ENCODE data around the gene PREP.
"Not testable (repeated sequence)": the region's sequence is repeated elsewhere in the genome, so short reads cannot be mapped to it uniquely, and the experiment has no call there.

PREP gene

DNA sequence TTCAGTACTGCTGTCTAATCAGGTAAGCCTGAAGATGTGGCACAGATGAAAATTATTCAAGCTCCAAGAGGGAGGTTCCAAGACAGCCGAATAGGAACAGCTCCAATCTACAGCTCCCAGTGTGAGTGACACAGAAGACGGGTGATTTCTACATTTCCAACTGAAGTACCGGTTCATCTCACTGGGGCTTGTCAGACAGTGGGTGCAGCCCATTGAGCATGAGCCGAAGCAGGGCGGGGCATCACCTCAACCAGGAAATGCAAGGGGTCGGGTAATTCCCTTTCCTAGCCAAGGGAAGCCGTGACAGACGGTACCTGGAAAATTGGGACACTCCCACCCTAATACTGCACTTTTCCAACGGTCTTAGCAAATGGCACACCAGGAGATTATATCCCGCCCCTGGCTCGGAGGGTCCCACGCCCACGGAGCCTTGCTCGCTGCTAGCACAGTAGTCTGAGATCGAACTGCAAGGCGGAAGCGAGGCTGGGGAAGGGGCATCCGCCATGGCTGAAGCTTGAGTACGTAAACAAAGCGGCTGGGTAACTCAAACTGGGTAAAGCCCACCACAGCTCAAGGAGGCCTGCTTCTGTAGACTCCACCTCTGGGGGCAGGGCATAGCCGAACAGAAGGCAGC is 64.4 kb downstream of the PREP start:
- DNase-seq (ENCODE audit: low read depth), result not testable (repeated sequence)

DNA sequence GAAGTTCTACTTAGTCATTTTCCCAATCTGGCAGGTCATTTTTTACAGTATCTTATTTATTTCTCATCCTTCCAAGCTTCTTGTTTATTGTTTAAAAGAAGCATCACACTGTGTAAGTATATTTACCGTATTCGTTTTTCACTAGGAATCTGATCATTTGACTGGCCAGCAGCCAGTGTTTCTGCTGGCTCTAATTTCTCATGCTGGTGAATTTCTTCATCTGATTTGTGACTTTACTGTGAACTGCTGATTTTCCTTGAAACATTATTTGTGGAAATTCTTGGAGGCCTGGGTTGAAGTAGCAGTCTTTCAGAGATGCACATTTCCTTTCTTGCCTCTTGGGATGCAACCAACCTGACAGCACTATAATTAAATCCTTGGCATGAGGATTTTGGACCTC is 65.9 kb downstream of the PREP start:
- DNase-seq (ENCODE audit: low read depth), result no peak

DNA sequence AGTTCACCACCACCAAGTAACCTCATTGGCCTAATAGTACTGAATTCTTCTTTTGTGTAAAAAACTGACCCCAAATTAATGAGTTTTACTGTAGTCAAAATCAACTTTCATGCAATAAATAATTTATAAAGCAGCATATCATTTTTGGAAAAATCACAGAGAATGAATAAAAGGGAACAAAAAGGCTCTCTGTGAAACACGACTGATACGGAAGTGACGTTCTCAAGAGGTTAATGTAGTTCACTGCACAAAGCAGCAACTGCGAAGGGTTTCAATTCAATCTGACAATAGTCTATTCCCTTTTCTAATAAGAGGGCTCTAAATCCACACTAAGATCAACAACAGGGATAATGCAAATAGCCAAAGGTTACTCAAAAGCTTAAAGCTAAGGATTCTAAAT is 70.3 kb downstream of the PREP start:
- DNase-seq (ENCODE audit: low read depth), result no peak

DNA sequence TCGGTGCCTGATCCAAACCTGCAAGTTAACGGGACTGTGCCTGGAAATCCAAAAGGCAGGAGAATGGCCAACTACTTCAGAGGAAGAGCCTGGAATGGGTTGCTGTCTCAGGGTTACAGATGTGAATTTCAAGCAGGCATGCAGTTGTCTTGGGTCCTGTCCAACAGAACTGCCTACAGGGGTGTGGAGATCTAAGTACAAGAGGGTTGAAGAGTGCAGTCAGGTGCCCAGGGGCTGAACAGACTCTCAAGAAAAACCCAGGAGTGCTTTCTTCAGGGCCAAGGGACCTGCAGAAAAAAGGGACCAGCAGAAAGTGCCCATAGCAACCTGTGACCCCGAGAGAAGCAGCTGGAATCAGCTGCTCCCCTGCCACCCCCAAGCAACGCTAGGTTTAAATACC is 71.0 kb downstream of the PREP start:
- no peak for DNase-seq (ENCODE audit: low read depth)

DNA sequence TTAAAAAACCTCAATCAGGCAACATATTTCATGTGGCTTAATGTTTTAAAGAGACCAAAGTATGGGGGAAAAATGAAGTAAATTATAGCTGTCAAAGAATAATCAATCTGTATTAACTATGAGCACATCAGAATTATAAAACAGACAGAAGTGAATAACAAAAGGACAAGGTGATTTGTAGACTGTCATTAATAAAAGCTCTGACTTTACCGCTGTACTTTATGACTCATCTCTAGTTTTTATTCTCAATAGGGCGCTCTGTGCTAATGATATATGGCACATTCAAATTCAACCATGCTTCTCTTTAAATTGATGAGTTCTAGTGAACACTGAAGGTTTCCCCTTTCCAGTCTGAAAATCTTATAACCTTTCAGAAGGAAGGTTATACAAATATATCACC is 72.0 kb downstream of the PREP start:
- DNase-seq (ENCODE audit: low read depth), result no peak

DNA sequence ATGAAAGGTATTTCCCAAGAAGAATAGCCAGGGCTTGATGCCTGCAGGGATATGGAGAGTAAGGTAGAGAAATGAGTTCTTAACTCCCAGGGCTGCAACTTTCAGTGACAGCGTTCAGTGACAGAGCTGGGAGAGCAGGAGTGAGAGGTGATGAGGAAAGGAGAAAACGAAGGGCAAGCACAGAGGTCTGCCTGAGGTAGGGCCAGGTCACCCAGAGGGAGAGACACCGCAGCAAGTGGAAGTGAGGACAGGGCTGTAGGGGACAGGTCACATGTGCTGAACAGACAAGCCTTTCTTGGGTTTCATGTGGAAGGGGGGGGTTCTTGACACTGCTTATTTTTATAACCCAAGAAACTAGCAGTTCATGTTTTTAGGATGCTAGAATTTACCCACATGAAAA is 72.5 kb downstream of the PREP start:
- no peak for DNase-seq (ENCODE audit: low read depth)

DNA sequence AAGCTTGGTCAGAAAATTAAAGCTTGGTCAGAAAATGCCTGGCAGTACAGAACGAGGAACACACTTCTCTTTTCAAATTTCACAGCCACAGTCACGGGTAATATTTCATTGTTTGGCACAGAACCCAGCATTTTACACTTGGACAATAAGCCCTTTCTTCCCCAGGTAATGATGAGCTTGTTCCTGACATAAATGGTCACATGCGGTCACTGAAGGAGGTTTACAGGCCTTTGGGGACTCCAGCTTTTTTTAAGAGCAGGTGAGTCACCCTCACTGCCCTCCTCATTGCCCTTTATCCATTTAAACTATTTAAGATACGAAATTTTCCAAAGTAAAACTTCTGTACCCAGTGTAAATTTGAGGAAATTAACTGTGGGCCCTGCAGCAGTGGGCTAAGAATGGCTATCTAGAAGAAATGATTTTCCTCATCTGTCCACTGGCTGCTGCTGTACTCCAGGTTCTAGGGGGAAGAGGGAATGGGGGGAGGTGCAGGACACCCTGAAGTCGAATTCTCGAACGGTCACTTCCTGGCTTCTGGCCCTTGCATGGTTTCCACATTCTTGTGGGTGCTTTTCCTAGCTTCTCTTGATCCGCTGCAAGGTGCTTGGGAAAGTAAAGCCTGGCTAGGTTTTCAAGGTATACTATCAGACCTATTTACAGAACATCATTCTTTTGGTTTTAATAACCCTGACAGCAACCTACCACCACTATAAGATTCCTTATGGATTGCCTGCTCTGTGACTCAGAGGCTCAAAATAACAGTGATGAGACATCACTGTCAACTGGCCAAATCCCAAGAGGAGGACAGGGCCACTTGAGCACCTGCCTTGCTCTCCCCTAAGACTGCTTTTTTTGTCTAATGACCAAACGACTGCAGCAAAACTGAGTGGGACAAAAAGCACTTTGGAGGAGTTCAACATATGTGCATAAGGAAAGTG is 75.8 kb downstream of the PREP start:
- DNase-seq (ENCODE audit: low read depth), result no peak

DNA sequence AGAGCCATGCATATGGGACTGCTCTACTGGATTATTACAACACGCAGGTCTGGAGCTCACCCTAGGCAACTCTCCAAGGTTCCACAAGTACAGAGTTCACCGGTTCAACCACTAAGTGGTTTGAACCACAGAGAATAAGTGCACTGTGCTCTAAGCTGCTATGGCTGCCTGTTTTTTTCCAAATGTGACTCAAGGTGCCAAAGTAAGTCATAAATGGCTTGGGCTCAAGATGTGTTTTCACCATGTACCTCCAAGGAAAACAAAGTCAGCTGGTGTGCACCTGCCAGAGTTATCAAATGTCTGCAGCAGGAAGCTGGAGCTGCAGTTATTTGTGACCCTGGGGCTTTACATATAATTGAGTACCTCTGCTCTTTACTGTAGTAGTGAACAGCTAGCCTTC is 76.7 kb downstream of the PREP start:
- DNase-seq (ENCODE audit: low read depth), result no peak

DNA sequence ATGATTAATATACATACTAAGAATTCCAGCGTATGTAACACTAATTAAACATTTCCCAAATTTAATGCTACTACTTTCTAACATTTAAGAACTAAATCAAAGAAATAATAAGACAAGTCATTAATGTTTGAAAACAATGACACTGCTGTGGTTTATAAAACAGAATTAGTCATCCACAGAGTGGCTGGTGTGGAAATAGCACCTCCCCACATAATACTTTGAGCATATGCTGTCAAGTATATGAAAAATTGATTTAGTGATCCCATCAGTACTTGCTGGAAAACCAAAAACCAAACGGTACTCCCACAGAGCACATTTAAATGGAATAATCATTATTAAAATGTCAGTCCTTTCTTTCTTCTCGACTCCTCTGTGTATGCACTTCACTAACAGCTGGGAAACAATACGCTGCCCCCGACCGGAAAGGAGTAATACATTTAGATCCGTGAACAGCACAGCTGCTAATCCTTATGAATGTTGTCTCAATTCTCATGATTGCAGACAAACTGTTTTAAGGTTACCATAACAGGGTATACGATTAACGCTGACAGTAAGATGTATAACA is 78.4 kb downstream of the PREP start:
- no peak for DNase-seq (ENCODE audit: low read depth)

DNA sequence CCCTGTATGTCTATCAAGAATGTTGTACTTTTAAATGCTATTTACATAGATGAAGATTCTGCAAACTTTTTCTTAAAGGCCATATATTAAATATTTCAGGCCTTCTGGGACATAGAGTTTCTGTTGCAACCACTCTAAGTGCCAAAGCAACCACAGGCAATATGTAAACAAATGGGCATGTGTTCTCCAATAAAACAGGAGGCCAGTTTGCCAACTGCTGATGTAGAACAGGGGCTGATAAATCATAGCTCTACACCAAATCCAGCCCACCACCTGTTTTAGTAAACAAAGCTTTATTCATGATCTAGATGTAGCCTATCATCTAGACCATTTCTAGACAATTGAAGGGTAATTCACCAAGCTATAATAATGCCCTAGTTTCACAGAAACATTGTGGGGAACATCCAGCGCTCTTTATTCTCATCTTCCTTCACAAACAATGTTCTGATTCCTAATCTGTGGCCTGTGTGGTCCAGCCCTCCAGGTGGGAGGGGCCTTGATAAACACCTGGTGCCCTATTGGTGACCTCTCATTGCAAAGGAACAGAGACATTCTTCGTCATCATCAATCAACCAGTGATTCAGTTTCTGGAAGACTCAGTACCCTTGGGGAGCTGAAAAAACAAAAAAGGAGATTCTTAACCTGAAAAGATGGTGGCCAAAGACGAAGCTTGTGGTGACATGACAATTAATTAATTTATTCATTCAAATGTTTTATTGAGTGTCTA is 80.2 kb downstream of the PREP start:
- no peak for DNase-seq (ENCODE audit: low read depth)

DNA sequence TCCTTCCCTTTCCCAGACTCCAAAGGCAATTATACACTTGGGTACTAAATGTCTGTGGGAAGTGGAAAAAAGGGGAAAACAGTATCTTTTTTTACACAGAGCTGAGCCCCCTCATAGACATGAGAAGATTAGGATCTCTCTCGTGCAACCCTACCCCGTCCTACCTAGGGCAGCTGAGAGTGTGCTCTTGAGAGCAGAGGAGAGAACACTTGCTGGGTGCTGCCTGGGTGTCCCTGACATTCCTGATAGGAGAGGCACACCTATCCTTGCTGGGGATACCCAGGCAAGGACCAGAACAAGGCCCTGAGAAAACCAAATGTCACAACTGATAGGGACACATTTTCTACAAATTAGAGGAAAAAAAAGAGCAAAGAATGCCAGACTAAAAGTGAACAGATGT is 81.2 kb downstream of the PREP start:
- no peak for DNase-seq (ENCODE audit: low read depth)

DNA sequence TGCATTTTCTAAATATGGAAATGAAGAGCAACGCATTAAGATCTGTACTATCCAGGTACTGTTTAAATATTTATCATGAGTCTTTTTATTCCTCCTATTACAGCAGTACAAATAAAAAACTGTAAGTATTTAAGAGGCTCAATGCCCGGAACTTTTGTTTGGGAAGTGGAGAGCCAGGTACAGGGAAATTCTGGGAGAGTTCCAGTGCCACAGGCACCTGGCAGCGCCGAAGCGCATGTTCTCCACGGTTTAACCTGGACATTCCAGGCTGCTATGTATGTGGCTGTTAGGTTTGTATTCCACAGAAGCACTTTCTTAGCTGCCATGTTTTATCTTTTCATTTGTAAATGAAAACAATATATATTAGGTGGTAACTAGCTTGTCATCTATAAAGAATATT is 81.7 kb downstream of the PREP start:
- DNase-seq (ENCODE audit: low read depth), result no peak

DNA sequence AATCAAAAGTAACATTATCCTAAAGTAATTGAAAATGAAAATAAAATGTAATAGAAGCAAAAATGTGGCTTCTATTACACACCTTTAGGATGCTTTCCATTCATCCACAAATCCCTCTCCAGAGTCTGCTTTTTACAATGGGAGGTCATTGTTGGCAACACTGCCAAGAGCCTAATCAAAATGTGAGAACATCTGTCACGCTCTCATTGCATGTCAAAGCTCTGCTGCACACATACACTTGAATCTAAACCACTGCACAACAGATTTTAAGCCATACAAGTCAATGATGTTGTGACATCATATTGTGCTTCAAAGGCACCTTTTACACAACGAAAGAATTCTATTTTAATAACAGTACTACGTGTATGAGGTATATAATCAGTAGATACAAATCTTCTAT is 82.1 kb downstream of the PREP start:
- DNase-seq (ENCODE audit: low read depth), result no peak

DNA sequence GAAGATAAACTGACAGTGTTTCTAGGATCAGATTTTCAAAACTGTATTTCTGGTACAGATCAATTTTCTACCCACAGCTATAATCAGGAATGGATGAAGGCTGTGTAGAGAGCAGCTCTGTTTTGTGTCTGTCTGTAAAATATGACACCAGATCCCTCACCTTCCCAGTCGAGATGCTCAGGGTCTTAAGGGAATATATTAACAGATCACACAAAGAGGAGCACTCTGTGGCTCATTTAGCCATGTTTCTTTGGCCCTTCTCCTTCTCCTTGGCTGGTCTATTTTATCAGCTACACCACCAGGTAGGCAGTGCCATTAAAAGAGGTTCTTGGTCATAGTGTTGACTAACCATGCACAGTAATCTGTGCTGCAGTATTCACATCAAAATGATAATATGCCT is 82.6 kb downstream of the PREP start:
- no peak for DNase-seq (ENCODE audit: low read depth)

DNA sequence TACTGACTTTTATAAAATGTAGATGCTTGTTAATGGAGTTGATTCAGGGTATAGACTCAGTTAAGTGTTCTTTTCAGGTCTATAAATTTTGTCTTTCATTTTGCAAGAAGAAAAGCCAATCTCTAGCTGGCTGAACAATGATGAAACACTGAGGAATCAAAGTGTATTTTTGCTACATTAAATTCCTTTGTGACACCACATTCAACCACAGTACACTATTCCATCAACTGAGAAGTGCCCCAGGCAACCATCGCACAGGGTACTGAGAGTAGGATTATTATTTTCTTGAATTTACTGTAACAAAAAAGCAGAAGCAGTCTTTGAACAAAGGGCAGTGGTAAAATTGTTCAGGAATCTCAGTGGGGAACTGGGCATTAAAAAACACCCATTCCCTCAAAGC is 83.6 kb downstream of the PREP start:
- no peak for DNase-seq (ENCODE audit: low read depth)

DNA sequence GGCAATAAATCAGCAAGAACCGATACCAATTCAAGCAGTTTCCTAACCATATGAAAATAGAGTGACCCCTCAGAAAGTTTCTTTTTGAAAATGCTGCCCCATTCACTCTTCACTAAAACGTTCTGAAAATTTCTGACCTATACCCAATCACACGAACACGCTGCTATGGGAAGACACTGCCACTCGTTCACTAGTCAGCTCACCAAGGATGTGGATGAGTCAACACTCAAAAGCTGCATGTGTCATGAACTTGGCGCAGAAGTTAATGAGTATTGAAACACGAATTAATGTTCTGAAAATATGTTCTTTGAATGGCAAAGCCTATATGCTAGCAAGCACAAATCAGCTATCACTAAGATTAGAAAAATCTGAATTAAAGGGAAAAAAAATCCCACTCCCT is 84.2 kb downstream of the PREP start:
- DNase-seq (ENCODE audit: low read depth), result no peak

DNA sequence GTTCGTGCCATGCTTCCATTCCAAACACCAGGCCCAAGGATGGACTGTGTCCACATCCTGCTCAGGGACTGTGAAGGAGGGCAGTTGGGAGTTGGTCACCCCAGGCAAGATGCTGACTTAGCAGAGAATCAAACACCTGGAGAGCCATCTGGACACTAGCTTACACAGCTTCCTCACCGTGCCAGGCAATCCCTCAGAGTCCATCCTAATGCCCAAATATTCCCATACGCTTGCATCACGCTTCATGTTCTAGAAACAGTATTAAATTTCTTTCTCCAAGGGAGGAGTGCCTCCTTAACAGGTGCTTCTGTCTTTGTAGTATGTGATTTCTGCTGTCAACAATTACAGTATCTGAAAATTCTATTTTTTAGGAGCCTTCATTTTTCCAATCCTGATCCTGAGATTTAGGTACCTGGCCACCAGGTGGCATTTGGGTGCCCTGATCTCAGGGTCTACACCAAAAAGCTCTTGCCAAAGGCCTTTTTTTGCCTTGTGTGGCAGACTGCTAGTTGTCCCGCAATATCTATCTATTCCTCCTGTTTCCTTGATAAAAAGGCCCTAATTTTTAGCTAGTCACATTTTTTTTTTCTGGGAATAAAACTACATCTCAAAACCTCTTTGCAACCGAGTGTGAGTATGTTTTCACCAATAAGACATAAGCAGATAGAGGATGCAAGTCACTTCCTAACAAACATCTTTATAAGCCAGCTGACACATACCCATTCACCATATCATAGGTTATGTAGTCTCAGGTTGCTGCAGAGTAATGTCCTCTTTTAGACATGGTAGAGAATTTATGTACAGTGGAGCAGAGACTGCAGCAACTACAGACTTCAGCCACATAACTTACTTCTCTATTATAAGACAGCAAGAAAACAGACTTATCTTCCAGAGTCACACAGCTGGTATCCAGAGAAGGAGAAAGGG is 85.0 kb downstream of the PREP start:
- no peak for DNase-seq (ENCODE audit: low read depth)

DNA sequence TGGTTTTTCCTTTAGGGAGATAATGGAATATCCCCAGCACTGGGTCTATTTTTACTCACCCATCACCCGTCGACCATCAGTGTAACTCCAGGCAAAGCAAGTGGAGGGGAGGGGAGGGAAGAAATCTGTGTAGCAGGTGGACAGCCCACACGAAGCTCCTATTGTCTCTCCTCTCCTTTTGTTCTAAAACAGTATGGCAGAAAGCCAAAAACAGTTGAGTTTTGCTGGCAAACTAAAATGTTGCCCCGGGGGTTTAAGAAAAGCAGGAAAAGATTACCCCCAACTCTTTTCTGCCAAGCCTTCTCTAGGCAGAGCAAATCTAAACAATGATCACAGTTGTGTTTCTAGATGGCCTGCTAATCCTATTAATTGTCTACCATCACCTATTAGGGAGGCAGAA is 89.7 kb downstream of the PREP start:
- no peak for DNase-seq (ENCODE audit: low read depth)

DNA sequence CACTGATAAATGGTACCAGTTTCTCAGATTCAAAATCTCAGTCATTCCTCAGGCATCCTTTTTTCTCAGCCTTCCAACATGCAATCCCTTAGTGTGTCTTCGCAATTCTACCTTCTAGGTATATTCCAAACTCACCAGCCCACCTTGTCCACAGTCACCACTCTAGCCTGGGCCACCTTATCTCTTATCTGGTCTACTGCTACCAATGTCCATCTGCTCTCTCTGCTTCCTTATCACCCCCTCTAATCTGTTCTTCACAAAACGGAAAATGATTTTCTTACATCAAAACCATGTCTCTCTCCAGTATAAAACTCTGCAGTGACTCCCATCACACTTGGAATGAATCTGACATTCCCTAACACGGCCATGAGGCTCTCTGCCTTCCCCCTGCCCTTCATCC is 91.9 kb downstream of the PREP start:
- no peak for DNase-seq (ENCODE audit: low read depth)

DNA sequence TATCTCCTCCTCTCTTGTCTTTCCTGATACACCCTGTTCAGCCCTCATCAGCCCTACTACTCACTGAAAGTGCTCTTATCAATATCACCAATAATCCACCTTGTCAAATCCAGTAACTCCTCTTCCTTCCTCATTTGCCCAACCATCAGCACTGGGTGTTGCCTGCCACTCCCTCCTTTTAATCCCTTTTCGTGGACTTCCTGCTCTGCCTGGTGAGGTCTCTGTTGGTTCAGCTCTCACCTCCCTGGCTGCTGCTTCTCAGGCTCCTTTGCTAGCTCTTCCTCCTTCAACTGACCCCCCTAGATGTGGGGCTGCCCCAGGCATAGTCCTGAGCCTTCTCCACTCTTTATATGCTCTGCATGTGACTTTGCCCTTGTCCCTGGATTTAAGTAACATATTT is 92.5 kb downstream of the PREP start:
- no peak for DNase-seq (ENCODE audit: low read depth)

DNA sequence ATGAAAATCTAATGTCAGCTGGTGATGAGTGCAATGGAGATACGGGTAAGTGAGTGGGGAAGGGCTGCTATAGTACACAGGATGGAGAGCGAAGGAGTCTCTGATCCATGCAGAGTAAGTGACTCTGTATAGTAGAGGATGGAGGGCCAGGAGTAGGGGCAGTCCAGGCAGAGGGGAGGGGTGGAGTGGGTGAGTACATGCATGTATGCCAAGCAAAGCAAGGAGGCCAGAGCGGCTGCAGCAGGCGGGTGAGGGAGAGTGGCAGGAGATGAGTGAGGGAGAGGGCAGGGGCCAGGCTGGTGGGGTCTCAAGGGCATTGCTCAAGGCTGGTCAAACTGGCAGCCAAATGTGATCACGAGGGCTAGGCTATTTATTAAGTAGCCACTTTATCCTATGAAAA is 94.0 kb downstream of the PREP start:
- no peak for DNase-seq (ENCODE audit: low read depth)

DNA sequence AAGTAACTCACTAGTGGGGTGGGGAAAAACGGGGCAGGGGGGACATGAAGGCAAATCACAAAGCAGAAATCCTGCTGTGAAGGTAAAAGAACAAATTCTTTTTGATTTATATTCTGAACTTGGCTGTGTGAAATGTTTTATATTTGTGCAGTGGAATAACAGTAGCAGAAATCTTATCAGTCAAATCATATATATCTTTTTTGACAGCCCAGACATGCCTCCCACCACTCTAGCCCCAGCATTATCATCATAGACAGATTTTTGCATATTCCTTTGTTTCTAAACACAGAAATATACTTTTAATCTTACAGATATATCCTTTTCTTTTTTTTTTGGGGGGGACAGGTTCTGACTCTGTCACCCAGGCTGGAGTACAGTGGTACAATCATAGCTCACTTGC is 97.4 kb downstream of the PREP start:
- no peak for DNase-seq (ENCODE audit: low read depth)

All from stimulated activated CD8-positive, alpha-beta memory T cell treated with anti-CD3 and anti-CD28 coated beads, Interleukin-12 subunit alpha, Interleukin-12 subunit beta, amount 100 ng/mL, for 1 hour (primary cell).